BJ (cell line): Measurements from ENCODE around the gene KLHL35. TPM values are rescaled to one million over a fixed set of nuclear protein-coding genes. Genes with fewer than 3 reads are reported as not detected.

Source experiments
- CTCF ChIA-PET: fragments of 350-600 bp; formaldehyde crosslinking; extraction: SDS; loops from one replicate; lab custom pipeline; 2021; ENCODE audit warnings: antibody characterized with exemption, inconsistent platforms; lab: Yijun Ruan, JAX
- POLR2A ChIA-PET: fragments of 300-600 bp; sonication (Branson Sonifier 250); formaldehyde crosslinking; extraction: SDS; loops from one replicate; lab custom pipeline; 2021; ENCODE audit warnings: antibody characterized with exemption; lab: Charles Lee
- DNase-seq: peaks from one replicate; pipeline ENCODE4 v3.0.0-alpha.2; 2011; ENCODE audit warnings: low read depth
- H3K27me3 ChIP-seq: 2 replicates; pipeline ENCODE4 v1.6.0; 2011; ENCODE audit warnings: low read length; ENCODE audit not compliant: control insufficient read depth, insufficient read depth
- H3K36me3 ChIP-seq: 2 replicates; pipeline ENCODE4 v1.5.1; 2011; ENCODE audit warnings: low read length; ENCODE audit not compliant: control insufficient read depth, insufficient read depth
- H3K4me3 ChIP-seq: 2 replicates; pipeline ENCODE4 v1.5.1; 2011; ENCODE audit warnings: low read depth, mild to moderate bottlenecking, control low read depth, low read length
- polyA plus RNA-seq: library from polyadenylated mRNA; depleted of rRNA; stranded (reverse); fragments of >200 nt; gene quantifications from 2 replicates; pipeline ENCODE4 v1.2.3, GENCODE V29; 2011
- TF ChIP-seq, protein P1 (sequence below): IDR thresholded peaks from 2 replicates; pipeline ENCODE4 v1.5.1; 2011; ENCODE audit warnings: low read depth, mild to moderate bottlenecking, control low read depth, inconsistent platforms, low read length, moderate library complexity; ENCODE audit not compliant: insufficient read depth

Gene KLHL35
- polyA plus RNA-seq, 1 experiment, result 3.1 TPM

DNA sequence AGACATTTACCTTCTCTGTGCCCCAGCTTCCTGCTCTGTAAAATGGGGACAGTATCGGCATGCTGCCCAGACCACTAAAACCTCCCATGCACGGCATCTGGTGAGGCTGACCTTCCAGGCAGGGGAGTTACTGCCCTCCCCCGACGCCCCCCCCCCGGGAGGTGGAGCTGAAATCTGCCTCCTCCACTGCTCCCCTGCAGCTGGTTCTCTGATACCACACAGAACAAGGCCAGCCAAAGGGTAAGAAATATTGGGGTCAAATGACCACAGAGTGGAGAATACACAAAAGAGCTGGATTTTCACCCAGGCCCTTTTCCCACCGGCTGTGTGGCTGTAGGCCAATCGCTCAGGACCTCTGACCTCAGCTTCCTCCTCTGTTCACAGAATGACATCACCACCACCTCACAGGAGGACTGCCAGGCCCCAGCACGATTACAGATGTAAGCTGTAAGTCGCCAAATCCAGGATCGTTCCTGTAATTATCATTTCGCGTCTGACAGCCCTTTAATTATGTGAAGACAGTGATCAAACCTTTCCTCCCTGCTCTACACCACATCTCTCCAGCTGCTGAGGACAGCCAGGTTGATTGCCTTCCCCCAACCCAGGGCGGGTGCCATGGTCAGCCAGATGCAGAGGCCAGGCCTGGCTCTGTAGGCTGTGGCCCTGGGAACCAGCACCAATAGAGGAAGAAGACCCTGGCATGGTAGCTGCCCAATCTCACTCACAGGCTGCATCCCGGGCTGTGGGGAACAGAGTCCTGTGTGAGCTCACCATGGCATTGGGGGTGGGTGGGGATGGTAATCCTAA is 35.7 kb upstream of the KLHL35 start:
- no peak for DNase-seq
- ChIA-PET POLR2A (interaction anchor here (1.1 kb wide), 1 partner anchor 30 kb away, joined by 3 read pairs; no protein-coding TSS in a partner anchor), CTCF (interaction anchor here (0.9 to 1.6 kb wide), 4 partner anchors 20 to 63 kb away, joined by 3 to 6 read pairs (median 6); no protein-coding TSS in a partner anchor)
- TF ChIP-seq, protein P1, sequence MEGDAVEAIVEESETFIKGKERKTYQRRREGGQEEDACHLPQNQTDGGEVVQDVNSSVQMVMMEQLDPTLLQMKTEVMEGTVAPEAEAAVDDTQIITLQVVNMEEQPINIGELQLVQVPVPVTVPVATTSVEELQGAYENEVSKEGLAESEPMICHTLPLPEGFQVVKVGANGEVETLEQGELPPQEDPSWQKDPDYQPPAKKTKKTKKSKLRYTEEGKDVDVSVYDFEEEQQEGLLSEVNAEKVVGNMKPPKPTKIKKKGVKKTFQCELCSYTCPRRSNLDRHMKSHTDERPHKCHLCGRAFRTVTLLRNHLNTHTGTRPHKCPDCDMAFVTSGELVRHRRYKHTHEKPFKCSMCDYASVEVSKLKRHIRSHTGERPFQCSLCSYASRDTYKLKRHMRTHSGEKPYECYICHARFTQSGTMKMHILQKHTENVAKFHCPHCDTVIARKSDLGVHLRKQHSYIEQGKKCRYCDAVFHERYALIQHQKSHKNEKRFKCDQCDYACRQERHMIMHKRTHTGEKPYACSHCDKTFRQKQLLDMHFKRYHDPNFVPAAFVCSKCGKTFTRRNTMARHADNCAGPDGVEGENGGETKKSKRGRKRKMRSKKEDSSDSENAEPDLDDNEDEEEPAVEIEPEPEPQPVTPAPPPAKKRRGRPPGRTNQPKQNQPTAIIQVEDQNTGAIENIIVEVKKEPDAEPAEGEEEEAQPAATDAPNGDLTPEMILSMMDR, result no peak
- Histone ChIP-seq H3K4me3 (no peak overlapping the region), H3K27me3 (no peaks in the 10 kb centered on the region), H3K36me3 (no peaks in the 10 kb centered on the region)

DNA sequence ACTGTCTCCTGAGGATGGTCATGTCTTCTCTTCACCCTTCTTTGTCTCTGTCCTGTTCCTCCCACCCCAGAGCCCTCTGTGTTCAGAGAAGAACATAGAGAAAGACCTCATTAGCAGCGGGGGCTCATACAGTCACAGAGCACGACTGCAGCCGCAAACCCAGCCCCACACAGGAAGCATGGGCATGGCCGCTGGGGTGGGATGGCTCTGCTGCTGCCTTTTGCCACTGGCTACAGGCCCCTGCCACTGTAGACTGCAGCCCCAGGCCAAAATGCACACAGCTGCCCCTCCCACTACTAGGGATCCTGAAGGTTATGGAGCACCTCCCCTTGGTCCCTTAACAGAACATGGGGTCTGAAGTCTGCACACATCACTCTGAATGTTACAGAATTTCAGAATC is 34.9 kb upstream of the KLHL35 start:
- Histone ChIP-seq H3K4me3 (no peak overlapping the region), H3K36me3 (no peaks in the 10 kb centered on the region), H3K27me3 (no peaks in the 10 kb centered on the region)
- no peak for DNase-seq
- ChIA-PET CTCF (interaction anchor here (1.2 to 3.0 kb wide), 3 partner anchors 13 to 64 kb away, joined by 6 to 10 read pairs (median 6); no protein-coding TSS in a partner anchor), POLR2A (interaction anchor here (1.1 kb wide), 1 partner anchor 31 kb away, joined by 3 read pairs; no protein-coding TSS in a partner anchor)
- TF ChIP-seq, protein P1, result no peak

DNA sequence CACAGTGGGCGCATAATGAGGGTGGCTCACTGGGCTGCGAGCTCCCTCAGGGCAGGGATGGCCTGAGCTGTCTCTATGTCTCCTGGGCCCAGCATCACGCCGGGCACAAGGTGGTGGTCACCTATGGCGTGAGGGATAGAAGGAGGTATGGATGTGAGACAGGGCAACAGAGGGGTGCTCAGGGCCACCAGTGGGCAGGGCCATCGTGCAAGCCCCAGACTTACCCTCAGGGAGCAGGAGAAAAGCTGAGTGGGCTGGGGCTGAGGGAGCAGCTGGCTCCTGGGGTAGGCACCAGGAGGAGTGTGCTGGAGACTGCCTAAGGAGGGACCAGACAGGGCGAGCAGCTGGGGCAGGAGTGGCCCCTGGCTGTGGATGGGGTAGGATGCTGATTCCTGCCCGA is 34.3 kb upstream of the KLHL35 start:
- Histone ChIP-seq H3K4me3 (no peak overlapping the region), H3K36me3 (no peaks in the 10 kb centered on the region), H3K27me3 (no peaks in the 10 kb centered on the region)
- no peak for DNase-seq
- ChIA-PET POLR2A (no interaction called here), CTCF (interaction anchor here (1.6 to 3.0 kb wide), 2 partner anchors 12 to 21 kb away, joined by 6 to 10 read pairs; no protein-coding TSS in a partner anchor)
- TF ChIP-seq, protein P1, result no peak

DNA sequence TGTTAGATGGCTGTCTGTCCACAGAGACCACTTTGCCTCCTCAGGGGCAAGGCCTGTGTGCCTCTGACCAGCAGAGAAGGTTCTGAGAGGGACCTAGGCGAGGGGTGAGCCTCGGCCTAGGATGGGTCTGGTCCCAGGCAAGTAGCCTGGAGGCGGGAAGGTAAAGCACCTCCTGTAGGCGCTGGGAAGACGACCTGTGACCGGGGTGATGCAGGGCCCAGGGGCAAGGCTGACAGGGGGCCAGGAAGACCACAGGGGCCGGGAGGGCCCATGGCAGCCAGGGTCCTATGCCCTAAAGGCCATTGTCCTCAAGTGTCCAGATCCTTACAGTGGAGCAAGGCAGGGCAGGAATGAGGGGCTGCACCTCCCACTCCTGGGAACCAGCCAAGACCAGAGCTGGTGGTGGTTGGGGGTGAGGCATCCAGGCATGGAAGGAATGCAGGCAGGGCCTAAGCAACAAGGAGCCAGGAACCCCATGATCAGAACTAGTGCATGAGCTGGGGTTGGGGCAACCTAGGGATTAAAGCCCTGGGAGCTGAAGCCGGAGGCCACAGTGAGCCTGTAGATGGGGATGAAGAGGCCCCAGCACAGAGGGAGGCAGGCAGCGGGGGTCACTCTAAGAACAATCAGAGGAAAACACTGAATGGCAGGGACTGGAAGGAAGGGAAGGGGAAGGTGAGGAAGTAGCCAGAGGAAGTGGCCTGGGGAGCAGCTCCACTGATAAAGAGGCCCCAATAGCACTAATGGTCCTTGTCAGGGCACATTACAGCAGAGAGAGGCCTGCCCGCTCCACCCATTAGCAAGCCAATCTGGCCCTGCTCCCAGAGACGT is 32.9 kb upstream of the KLHL35 start:
- TF ChIP-seq, protein P1, result peak; percentile 9; the same call in 1 of the 2 replicates
- ChIA-PET CTCF (interaction anchor here (0.7 to 3.0 kb wide), 4 partner anchors 11 to 66 kb away, joined by 3 to 14 read pairs (median 6); no protein-coding TSS in a partner anchor), POLR2A (interaction anchor here (0.5 kb wide), 1 partner anchor 54 kb away, joined by 3 read pairs; no protein-coding TSS in a partner anchor)
- Histone ChIP-seq H3K27me3 (no peaks in the 10 kb centered on the region), H3K4me3 (no peak overlapping the region), H3K36me3 (no peaks in the 10 kb centered on the region)
- DNase-seq, result no peak
